ENCODE measurements around the gene C1QTNF1. TPM values are rescaled to one million over a fixed set of nuclear protein-coding genes. Genes with fewer than 3 reads are reported as not detected.

The C1QTNF1 gene
- polyA plus RNA-seq, 1 donor (not counting 4 experiments of a cell fraction or from before 2014, with no cell fraction given) = 6.6 TPM

DNA sequence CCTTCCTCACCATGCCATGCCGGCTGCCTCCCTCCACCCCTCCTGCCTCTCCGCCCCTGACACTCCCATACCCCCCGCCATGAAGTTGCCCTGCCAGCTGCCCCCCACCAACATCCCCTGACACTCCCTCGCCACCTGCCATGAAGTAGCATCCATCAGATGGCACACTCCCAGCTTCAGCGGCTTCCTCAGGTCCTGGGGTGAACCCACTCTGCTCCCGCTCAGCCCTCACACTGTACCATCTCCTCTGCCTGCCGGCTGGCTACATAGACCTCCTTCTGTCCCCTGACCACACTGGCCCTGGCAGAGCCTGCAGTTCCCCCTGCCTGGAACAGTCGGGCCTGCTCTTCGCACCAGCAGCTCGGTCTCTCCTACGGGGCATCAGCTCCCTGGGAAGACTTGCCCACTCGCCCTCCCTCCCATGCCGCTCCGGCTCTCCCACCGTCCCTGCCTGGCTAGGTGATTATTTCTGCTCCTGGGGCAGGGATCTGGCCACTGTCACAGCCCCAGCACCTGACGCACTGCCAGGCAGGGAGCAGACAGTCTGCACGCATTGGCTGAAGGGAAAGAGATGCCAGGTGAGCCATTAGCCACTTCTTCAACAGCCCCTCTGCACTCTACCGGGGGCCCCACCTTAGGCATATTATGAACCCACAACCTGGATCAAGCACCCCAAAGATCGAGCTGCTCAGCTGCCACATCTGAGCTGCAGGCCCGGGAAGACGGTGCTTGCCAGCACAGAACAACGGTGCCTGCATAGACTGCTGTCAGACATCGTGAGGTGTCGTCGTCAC, 23.4 kb upstream of the C1QTNF1 start:
- no peak for FAIRE-seq
- Histone ChIP-seq H3K4me1 (ENCODE audit: control insufficient read depth, extremely low read depth, insufficient read depth, low read length) (peaks cover 26% of the 10 kb centered on the region), H3K9ac (ENCODE audit: control insufficient read depth, extremely low read depth, insufficient read depth, low read length) (no peak overlapping the region), H2AFZ (ENCODE audit: control insufficient read depth, low read length) (no peak overlapping the region), H3K9me1 (ENCODE audit: control insufficient read depth, extremely low read depth, insufficient read depth, low read length) (peaks cover 5% of the 10 kb centered on the region), H3K27me3 (ENCODE audit: control insufficient read depth, extremely low read depth, insufficient read depth, low read length) (no peaks in the 10 kb centered on the region), H3K4me2 (ENCODE audit: control insufficient read depth, extremely low read depth, insufficient read depth, low read depth, low read length) (no peak overlapping the region), H3K27ac (ENCODE audit: control insufficient read depth, insufficient read depth, low read length) (no peak overlapping the region), H3K4me3 (ENCODE audit: control insufficient read depth in 2 of 3, extremely low read depth in 1 of 3, insufficient read depth in 2 of 3, low read depth in 1 of 3, low read length in 3 of 3) (no peak overlapping the region), H4K20me1 (ENCODE audit: control insufficient read depth, extremely low read depth, insufficient read depth, low read length) (peaks cover 9% of the 10 kb centered on the region), H3K9me3 (ENCODE audit: control insufficient read depth, low read depth, low read length) (no peaks in the 10 kb centered on the region), H3K36me3 (ENCODE audit: control insufficient read depth in 2 of 2, extremely low read depth in 1 of 2, insufficient read depth in 2 of 2, low read length in 2 of 2) (peaks cover 31 to 38% of the 10 kb centered on the region in 2 experiments), H3K79me2 (ENCODE audit: control insufficient read depth, insufficient read depth, low read length) (peaks cover 71% of the 10 kb centered on the region)
- TF ChIP-seq EZH2 (IDR thresholded peaks at IDR 0.05; ENCODE audit: low read length) = no peak
- TF ChIP-seq, protein P1, sequence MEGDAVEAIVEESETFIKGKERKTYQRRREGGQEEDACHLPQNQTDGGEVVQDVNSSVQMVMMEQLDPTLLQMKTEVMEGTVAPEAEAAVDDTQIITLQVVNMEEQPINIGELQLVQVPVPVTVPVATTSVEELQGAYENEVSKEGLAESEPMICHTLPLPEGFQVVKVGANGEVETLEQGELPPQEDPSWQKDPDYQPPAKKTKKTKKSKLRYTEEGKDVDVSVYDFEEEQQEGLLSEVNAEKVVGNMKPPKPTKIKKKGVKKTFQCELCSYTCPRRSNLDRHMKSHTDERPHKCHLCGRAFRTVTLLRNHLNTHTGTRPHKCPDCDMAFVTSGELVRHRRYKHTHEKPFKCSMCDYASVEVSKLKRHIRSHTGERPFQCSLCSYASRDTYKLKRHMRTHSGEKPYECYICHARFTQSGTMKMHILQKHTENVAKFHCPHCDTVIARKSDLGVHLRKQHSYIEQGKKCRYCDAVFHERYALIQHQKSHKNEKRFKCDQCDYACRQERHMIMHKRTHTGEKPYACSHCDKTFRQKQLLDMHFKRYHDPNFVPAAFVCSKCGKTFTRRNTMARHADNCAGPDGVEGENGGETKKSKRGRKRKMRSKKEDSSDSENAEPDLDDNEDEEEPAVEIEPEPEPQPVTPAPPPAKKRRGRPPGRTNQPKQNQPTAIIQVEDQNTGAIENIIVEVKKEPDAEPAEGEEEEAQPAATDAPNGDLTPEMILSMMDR (optimal IDR thresholded peaks at IDR 0.05 in 1 of 3, IDR thresholded peaks at IDR 0.05 in 1 of 3, conservative IDR thresholded peaks at IDR 0.05 in 1 of 3; ENCODE audit: extremely low read depth in 1 of 3, insufficient read depth in 2 of 3, low read length in 3 of 3) = no peak
- no peak for DNase-seq (ENCODE audit: low read depth, low spot score)
- dilution Hi-C loops (cut with MboI; ENCODE audit: extremely low pct_ligation_motif_present, low sequenced_read_pairs) = no loop called here

DNA sequence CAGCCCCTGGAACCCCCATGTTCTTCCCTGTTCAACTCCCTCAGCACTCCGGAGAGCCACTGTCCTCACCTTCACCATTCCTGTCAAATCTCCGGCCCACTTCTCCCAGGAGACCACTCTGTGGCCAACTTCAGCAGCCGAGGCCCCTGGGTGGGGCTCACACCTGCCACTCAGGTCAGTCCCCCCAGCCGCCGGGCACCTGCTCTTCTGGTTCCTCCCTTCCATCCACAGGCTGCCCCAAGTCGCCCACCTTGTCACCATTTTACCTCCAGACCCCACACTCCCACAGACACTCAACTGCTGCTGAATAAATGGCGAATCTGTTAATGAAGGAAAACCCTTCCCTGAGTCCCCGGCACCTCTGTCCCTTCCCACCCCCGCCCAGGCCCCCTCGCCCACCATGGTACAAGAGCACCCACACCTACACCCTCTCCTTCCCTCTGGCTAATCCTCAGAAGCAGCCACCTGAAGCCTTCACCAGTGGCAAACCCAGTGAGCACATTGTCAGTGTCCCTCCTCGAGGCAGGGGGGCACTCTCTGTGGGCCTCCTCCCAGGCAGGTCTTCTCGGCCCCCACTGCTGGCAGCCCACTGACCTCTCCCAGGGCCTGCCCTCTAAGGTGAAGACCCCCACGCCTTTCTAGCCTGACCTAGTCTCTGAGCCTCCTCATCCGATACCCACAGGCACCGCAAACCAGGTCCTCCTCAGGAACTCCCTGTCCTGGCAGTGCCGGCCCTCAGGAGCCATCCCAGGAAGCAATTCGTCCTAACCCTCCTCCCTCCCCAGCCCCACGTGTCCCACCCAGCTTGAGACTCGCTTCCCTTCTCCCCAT, 22.6 kb upstream of the C1QTNF1 start:
- FAIRE-seq (no peak), DNase-seq (ENCODE audit: low read depth, low spot score) (no peak)
- peaks cover 32% of the 10 kb centered on the region for H3K4me1 ChIP-seq (ENCODE audit: control insufficient read depth, extremely low read depth, insufficient read depth, low read length)
- no peak for TF ChIP-seq EZH2 (IDR thresholded peaks at IDR 0.05; ENCODE audit: low read length)
- TF ChIP-seq, protein P1 (optimal IDR thresholded peaks at IDR 0.05 in 1 of 3, IDR thresholded peaks at IDR 0.05 in 1 of 3, conservative IDR thresholded peaks at IDR 0.05 in 1 of 3; ENCODE audit: extremely low read depth in 1 of 3, insufficient read depth in 2 of 3, low read length in 3 of 3) = no peak
- peaks cover 71% of the 10 kb centered on the region for H3K79me2 ChIP-seq (ENCODE audit: control insufficient read depth, insufficient read depth, low read length)
- no peak overlapping the region for H3K4me3 ChIP-seq (ENCODE audit: control insufficient read depth in 2 of 3, extremely low read depth in 1 of 3, insufficient read depth in 2 of 3, low read depth in 1 of 3, low read length in 3 of 3)
- no peak overlapping the region for H3K4me2 ChIP-seq (ENCODE audit: control insufficient read depth, extremely low read depth, insufficient read depth, low read depth, low read length)
- dilution Hi-C loops (cut with MboI; ENCODE audit: extremely low pct_ligation_motif_present, low sequenced_read_pairs) = no loop called here
- H3K36me3 ChIP-seq (ENCODE audit: control insufficient read depth in 2 of 2, extremely low read depth in 1 of 2, insufficient read depth in 2 of 2, low read length in 2 of 2) = peaks cover 31% of the 10 kb centered on the region in 2 experiments
- H3K9ac ChIP-seq (ENCODE audit: control insufficient read depth, extremely low read depth, insufficient read depth, low read length) = no peak overlapping the region
- no peaks in the 10 kb centered on the region for H3K27me3 ChIP-seq (ENCODE audit: control insufficient read depth, extremely low read depth, insufficient read depth, low read length)
- H3K9me1 ChIP-seq (ENCODE audit: control insufficient read depth, extremely low read depth, insufficient read depth, low read length) = peaks cover 5% of the 10 kb centered on the region
- peaks cover 9% of the 10 kb centered on the region for H4K20me1 ChIP-seq (ENCODE audit: control insufficient read depth, extremely low read depth, insufficient read depth, low read length)
- H3K9me3 ChIP-seq (ENCODE audit: control insufficient read depth, low read depth, low read length) = no peaks in the 10 kb centered on the region
- no peak overlapping the region for H2AFZ ChIP-seq (ENCODE audit: control insufficient read depth, low read length)
- H3K27ac ChIP-seq (ENCODE audit: control insufficient read depth, insufficient read depth, low read length) = no peak overlapping the region
